Glutamatergic neuron (in vitro differentiated cells): ENCODE measurements around the gene HOMEZ. TPM values are rescaled to one million over a fixed set of nuclear protein-coding genes. Genes with fewer than 3 reads are reported as not detected.

Experiments
- DNase-seq: peaks from one replicate; pipeline ENCODE4 v3.0.0; 2022
- H3K27ac Mint-ChIP-seq: one replicate; pipeline ENCODE4 v1.8.0; 2020; ENCODE audit warnings: mild to moderate bottlenecking, mixed read lengths, inconsistent platforms; ENCODE audit not compliant: unreplicated experiment
- H3K27me3 Mint-ChIP-seq: one replicate; pipeline ENCODE4 v1.8.0; 2020; ENCODE audit warnings: mild to moderate bottlenecking, moderate library complexity, mixed read lengths, inconsistent platforms; ENCODE audit not compliant: unreplicated experiment
- H3K36me3 Mint-ChIP-seq: one replicate; pipeline ENCODE4 v1.8.0; 2020; ENCODE audit warnings: mild to moderate bottlenecking, mixed read lengths, inconsistent platforms; ENCODE audit not compliant: unreplicated experiment
- H3K4me1 Mint-ChIP-seq: one replicate; pipeline ENCODE4 v1.8.0; 2020; ENCODE audit warnings: mild to moderate bottlenecking, low read depth, mixed read lengths, inconsistent platforms; ENCODE audit not compliant: unreplicated experiment
- H3K4me3 Mint-ChIP-seq: one replicate; pipeline ENCODE4 v1.8.0; 2020; ENCODE audit warnings: mild to moderate bottlenecking, mixed read lengths, inconsistent platforms; ENCODE audit not compliant: unreplicated experiment
- H3K9me3 Mint-ChIP-seq: one replicate; pipeline ENCODE4 v1.8.0; 2020; ENCODE audit warnings: mild to moderate bottlenecking, moderate library complexity, mixed read lengths, inconsistent platforms; ENCODE audit not compliant: unreplicated experiment
- CTCF ChIP-seq: fragments of 200-600 bp; sonication (generic); IDR thresholded peaks from one replicate; pipeline ENCODE4 v1.5.0; 2021; ENCODE audit not compliant: partially characterized antibody, unreplicated experiment
- total RNA-seq: library from RNA; stranded (reverse); fragmentation: NEBNext Ultra II Directional; extraction: Animal tissue kit (Norgen Biotek cat#: 25700); gene quantifications from one replicate; pipeline ENCODE4 v1.2.1, GENCODE V29; 2021; ENCODE audit not compliant: unreplicated experiment

Gene HOMEZ
- total RNA-seq, 1 donor from 2014 or later = 12.2 TPM

DNA sequence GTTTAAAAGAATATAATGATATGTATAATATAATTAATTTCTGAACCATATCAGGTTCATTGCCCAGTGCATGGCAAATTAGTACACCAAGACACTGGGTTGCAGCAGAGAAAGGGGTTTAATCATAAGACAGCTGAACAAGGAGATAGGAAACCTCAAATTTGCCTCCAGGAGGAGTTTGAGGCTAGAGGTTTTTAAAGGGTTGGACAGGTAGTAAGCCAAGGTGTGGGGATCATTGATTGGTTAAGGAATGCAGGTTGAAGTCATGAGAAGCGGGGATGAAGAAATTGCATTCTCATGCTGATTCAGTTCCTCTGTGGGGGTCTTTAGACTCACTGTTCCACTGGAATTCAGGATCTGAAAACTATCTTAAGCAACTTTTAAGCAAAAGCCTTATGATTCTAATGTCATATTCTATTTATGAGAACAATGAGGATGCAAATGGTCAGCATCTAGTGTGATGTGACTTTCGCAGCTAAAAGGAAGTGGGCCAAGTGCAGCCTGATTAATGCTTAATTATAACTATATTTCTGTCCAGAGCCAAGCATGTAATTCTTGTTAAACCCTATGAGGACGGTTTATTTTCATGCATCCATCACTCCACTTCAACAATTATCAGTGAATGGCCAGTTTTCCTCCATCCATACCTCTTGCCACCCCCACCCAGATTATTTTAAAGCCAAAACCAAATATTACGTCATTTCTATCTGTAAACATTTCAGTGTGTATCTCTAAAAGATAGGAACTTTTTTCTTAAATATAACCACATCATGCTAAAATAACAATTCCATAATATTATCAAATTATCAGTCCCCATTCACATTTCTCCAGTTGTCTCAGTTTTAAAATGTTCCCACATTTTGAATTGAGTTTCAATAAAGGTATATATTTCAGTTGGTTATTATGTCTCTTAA, 33.3 kb downstream of the HOMEZ start:
- no peaks in the 10 kb centered on the region for H3K4me1 Mint-ChIP-seq
- no peaks in the 10 kb centered on the region for H3K36me3 Mint-ChIP-seq
- no peaks in the 10 kb centered on the region for H3K27me3 Mint-ChIP-seq
- no peak for TF ChIP-seq CTCF
- H3K9me3 Mint-ChIP-seq = no peaks in the 10 kb centered on the region
- no peak overlapping the region for H3K4me3 Mint-ChIP-seq
- no peak for DNase-seq
- no peak overlapping the region for H3K27ac Mint-ChIP-seq

- H3K4me3 Mint-ChIP-seq = no peak overlapping the region
- H3K36me3 Mint-ChIP-seq = no peaks in the 10 kb centered on the region
- no peak overlapping the region for H3K27ac Mint-ChIP-seq
Observed at GRCh38 chr14:23252006-23252405, 33.9 kb downstream of the HOMEZ start.

GRCh38 chr14:23249824-23250223, 36.1 kb downstream of the HOMEZ start:
- no peaks in the 10 kb centered on the region for H3K4me1 Mint-ChIP-seq
- no peak for DNase-seq
- no peaks in the 10 kb centered on the region for H3K27me3 Mint-ChIP-seq
- H3K36me3 Mint-ChIP-seq = no peaks in the 10 kb centered on the region
- no peaks in the 10 kb centered on the region for H3K9me3 Mint-ChIP-seq
- no peak overlapping the region for H3K4me3 Mint-ChIP-seq
- no peak overlapping the region for H3K27ac Mint-ChIP-seq
- TF ChIP-seq CTCF = no peak

More at GRCh38 chr14:23252006-23252405, 33.9 kb downstream of the HOMEZ start:
- H3K9me3 Mint-ChIP-seq = no peaks in the 10 kb centered on the region
- no peak for DNase-seq
- no peaks in the 10 kb centered on the region for H3K27me3 Mint-ChIP-seq
- no peak for TF ChIP-seq CTCF
- no peaks in the 10 kb centered on the region for H3K4me1 Mint-ChIP-seq

GRCh38 chr14:23248601-23249000, 37.3 kb downstream of the HOMEZ start:
- Mint-ChIP-seq H3K27me3 (no peaks in the 10 kb centered on the region), H3K4me1 (no peaks in the 10 kb centered on the region), H3K27ac (no peak overlapping the region), H3K9me3 (no peaks in the 10 kb centered on the region), H3K36me3 (no peaks in the 10 kb centered on the region), H3K4me3 (no peak overlapping the region)
- DNase-seq = no peak
- TF ChIP-seq CTCF = no peak

GRCh38 chr14:23245282-23245681, 40.6 kb downstream of the HOMEZ start:
- Mint-ChIP-seq H3K27me3 (peaks cover 2% of the 10 kb centered on the region), H3K27ac (no peak overlapping the region), H3K4me1 (peaks cover 5% of the 10 kb centered on the region), H3K4me3 (no peak overlapping the region), H3K9me3 (no peaks in the 10 kb centered on the region), H3K36me3 (no peaks in the 10 kb centered on the region)
- DNase-seq = no peak
- TF ChIP-seq CTCF = no peak
